Measurements from ENCODE around the gene MUC4.
A peak's percentile ranks its signal among the peaks of the same experiment; 100 is the strongest.
"Not testable (repeated sequence)": the region's sequence is repeated elsewhere in the genome, so short reads cannot be mapped to it uniquely, and the experiment has no call there.

Gene MUC4

DNA sequence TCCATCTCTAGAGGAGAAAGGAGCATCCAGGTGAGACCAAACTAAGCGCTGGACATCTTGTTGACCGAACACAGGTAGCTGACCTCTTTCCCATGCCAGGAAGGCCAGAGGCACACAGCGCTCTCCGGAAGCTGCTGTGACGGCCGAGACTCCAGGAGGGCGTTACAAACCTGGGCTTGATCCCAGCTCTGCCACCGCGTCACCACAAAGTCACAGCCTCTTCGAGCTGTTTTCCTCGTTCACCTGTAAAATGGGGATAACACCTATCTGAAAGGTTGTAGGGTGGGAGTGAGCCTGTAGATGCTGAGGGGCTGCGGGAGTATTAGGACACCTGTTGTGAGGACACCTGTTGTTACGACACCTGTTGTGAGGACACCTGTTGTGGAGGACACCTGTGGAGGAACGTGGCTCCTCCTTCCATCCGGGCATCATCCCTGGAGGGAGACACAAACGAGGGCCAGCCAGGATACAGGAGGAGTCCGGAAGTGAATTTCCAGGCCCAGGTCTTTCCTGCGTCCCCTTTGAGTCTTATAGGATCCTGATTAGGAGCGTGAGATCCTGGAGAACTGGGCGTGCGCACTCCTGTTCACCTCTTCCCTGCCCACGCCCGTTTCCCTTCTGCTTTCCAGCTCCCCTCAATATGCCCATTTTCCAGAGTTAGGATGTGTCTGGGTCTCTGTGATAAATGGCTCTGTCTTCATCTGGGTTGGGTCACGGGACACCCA, 2.3 kb upstream of the MUC4 start:
- DNase-seq (ENCODE audit: low read depth): no peak

DNA sequence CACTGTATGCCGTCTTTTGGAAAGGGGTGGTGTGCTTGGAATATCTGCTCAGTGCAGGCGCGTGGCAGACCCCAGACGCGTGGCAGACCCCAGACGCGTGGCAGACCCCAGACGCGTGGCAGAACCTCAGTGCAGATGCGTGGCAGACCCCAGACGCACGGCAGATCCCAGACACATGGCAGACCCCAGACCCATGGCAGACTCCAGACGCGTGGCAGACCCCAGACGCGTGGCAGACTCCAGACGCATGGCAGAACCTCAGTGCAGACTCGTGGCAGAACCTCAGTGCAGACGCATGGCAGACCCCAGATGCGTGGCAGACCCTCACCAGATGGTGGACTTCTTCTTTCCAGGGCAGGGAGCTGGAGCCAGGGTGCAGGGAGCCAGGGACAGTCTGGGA, 637 bp upstream of the MUC4 start:
- no peak for DNase-seq (ENCODE audit: low read depth)

- no peak for DNase-seq (ENCODE audit: low read depth)
These were observed 1.3 kb downstream of the MUC4 start for GRCh38 chr3:195810455-195810845.

DNA sequence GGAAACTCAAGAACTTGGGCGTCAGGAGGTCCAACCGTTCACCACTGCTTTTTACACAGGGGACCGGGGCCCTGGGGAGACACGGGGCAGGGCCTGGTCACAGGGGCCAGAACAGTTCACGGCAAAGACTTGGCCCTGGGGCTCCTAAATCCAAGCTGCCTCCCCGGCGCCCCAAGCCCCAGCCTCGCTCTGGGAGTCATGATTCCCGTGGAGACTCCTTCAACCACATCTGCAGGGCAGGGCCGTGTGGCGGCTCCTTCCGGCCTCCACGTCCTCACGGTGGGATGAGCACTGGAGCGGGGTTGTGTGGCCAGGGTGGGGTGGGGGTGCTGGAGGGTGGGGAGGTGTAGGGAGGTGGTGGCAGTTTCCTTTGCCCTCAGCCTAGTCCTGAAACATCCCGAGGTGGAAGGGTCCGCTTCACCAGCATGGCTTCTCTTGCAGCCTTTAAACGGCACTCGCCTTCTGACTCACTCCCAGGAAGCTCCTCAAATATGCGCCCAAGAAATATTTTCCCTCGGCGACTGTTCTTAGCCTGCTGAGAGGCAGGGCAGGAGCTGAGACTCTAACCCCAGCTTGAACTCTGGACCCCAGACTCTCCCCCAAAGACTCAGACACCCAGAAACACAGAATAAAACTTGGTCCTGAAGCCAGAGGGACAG, 1.8 kb downstream of the MUC4 start:
- no peak for DNase-seq (ENCODE audit: low read depth)

DNA sequence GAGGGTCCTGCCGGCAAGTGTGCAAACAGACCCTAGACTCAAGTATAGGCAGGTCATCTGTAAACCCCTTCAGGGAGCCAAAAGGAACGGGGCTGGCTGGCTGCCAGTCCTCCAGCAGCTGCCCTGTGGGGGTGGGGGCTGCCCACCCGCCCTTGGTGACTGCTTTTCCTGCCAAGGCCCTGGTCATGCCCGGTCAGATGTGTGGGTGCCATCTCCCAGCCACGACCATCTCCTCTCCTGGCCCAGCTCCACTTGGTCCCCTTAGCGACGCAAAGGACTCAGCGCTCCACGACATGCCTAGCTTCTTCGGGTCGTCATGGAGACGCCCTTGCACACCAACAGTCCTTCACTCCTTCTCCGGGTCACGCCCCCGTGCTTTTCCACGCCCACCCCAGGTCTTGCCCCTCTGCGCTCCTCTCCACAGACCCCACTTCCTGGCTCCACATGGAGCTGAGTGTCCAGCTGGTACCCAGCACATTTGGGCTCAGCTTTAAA, 2.4 kb downstream of the MUC4 start:
- no peak for DNase-seq (ENCODE audit: low read depth)

GRCh38 chr3:195808741-195809290, 2.9 kb downstream of the MUC4 start:
- DNase-seq (ENCODE audit: low read depth): no peak

DNA sequence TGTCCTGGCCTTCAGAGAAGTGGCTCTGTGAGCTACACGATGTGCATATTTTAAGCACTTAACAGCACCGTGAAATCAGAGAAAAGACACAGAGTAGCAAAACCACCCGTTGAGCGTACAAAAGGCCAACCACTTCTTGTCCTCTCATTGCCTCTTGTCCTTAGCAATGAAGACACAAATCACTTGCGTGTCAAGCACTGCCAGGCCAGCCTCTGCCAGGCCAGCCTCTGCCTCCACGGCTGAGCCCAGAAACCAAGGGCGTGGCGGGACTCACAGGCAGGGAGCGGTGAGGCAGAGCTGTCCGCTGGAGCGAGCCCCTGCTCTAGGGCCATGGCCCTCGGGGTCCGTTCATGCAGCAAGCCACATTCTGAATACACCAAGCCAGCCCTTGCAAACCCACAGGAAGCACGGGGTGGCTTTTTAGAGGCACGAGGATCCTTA, 4.0 kb downstream of the MUC4 start:
- DNase-seq (ENCODE audit: low read depth): no peak

DNA sequence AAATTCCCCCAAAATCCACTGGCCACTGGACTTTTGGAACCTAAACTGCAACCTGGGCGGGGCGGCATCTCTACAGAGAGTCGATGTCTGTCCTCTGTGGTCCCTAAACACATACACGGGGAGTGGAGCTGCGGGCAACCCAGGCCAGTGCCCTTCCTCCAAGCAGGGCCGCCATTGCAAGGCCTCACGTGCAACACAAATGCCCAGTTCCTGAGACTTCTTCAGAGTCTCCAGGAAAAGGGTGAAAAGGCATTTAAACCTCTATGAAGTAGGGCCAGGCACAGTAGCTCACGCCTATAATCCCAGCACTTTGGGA, 4.9 kb downstream of the MUC4 start:
- DNase-seq (ENCODE audit: low read depth): no peak

- no peak for DNase-seq (ENCODE audit: low read depth)
These were observed 5.4 kb downstream of the MUC4 start for GRCh38 chr3:195806211-195806915.

GRCh38 chr3:195805588-195805987, 6.1 kb downstream of the MUC4 start:
- not testable (repeated sequence) for DNase-seq (ENCODE audit: low read depth)

DNA sequence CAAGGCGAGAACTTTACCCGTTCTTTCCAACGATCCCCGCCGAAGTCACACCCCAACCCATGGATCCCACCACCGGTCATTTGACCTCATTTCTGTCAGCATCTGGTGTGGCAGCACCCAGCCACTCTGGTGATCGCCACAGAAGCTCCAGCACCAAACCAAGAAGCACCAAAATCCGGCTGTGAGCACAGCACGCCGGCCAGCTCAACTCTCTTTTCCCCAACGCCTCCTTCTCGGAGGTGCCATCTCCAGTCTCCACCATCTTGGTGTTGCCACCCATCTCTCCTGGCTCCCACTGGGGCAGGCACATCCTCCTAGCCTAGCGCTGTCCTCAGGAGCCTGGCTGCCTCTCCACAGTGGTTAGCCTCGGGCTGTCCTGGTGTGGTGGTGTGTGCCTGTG, 6.5 kb downstream of the MUC4 start:
- DNase-seq (ENCODE audit: low read depth): no peak

DNA sequence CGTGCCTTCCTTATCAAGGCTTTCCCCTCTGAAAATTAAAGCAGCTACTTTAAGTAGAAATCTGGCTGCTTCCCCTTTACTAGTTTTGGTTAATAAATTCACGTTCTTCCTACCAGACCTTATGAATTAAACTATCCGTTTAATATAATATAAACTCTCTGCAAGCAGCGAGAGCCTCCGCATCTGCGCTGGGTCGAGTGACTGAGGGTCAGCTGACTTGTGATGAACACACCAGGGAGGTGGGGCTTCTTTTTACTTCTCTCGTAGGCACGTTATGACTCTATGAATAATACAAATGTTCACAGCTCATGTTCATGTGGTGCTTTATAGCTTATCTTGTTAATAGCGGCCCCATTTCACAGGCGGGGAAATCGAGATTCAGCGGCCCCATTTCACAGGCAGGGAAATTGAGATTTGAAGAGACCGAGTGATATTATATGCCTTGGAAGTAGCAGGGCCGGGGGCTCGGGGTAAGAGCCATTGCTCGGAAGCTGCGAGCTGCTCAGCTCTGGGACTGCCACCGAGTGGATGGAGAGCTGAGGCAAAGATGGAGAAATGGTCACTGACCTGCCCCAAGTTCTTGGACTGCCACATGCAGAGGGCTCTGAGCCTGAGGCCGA, 8.3 kb downstream of the MUC4 start:
- DNase-seq (ENCODE audit: low read depth): peak; percentile 24

GRCh38 chr3:195802795-195803194, 8.9 kb downstream of the MUC4 start:
- no peak for DNase-seq (ENCODE audit: low read depth)

- DNase-seq (ENCODE audit: low read depth): no peak
These were observed 9.4 kb downstream of the MUC4 start for GRCh38 chr3:195802261-195802701.

- no peak for DNase-seq (ENCODE audit: low read depth)
These were observed 10.2 kb downstream of the MUC4 start for GRCh38 chr3:195801251-195802183.

GRCh38 chr3:195800240-195800639, 11.5 kb downstream of the MUC4 start:
- no peak for DNase-seq (ENCODE audit: low read depth)

DNA sequence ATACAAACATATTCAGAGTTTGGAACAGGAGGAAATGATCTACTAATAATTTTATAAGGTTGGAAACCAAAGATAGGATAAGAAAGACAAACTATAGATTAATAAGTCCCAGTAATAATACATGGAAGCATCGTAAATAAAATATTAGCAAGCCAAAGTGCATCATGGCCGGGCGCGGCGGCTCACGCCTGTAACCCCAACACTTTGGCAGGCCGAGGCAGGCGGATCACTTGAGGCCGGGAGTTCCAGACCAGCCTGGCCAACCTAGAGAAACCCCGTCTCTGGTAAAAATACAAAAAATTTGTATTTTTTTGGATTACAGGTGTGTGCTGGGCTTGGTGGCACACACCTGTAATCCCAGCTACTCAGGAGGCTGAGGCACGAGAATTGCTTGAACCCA, 14.9 kb downstream of the MUC4 start:
- DNase-seq (ENCODE audit: low read depth): no peak

DNA sequence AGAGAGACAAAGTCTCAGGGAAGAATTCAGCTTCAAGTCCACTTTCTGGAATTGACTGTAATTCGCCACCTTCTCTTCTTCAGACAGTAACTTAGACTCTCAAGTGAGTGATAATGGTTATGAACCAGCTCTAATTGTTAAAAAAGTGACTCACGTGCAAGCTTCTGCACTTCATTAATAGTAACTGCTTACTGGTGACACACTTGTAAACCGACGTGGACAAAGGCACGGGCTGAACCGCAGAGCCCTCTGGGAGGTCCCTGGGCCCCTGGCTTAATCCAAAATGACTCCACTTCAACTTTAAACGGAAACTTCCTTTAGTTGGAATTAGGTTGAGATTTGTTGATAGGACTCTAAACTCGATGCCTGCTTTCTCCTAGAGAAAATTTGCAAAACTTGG, 17.0 kb downstream of the MUC4 start:
- no peak for DNase-seq (ENCODE audit: low read depth)

DNA sequence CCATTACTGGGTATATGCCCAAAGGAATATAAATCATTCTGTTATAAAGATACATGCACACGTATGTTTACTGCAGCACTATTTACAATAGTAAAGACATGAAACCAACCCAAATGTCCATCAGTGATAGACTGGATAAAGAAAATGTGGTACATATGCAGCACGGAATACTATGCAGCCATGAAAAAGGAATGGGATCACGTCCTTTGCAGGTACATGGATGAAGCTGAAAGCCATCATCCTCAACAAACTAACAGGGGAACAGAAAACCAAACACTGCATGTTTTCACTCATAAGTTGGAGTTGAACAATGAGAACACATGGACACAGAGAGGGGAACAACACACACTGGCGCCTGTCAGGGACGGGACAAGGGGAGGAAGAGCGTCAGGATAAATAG, 19.1 kb downstream of the MUC4 start:
- DNase-seq (ENCODE audit: low read depth): not testable (repeated sequence)

- no peak for DNase-seq (ENCODE audit: low read depth)
These were observed 20.8 kb downstream of the MUC4 start for GRCh38 chr3:195790901-195791300.
